Effector memory CD8-positive, alpha-beta T cell (primary cell): Measurements from ENCODE around the gene RREB1.

Experiments
- ATAC-seq: fragments of 150-1000 bp; cut with Tn5 transposase; replicated peaks from 2 replicates; pipeline ENCODE4 v1.10.0; 2021; ENCODE audit warnings: mild to moderate bottlenecking, moderate library complexity
- DNase-seq, 3 experiments: peaks; one replicate each; pipeline ENCODE4 v3.0.0; 2021
- H3K27ac Mint-ChIP-seq, 2 donors: one replicate each; pipeline ENCODE4 v1.8.0; 2022; ENCODE audit warnings: mild to moderate bottlenecking in 2 of 2, mixed read lengths in 2 of 2, moderate library complexity in 2 of 2
- H3K27me3 Mint-ChIP-seq, 2 donors: one replicate each; pipeline ENCODE4 v1.8.0; 2022; ENCODE audit warnings: mixed read lengths in 2 of 2
- H3K36me3 Mint-ChIP-seq: one replicate; pipeline ENCODE4 v1.8.0; 2022; ENCODE audit warnings: mild to moderate bottlenecking, moderate library complexity, mixed read lengths; ENCODE audit not compliant: insufficient read depth
- H3K4me1 Mint-ChIP-seq, 2 donors: one replicate each; pipeline ENCODE4 v1.8.0; 2022; ENCODE audit warnings: low read depth in 2 of 2, mixed read lengths in 2 of 2
- H3K4me3 Mint-ChIP-seq, 2 donors: one replicate each; pipeline ENCODE4 v1.8.0; 2022; ENCODE audit warnings: mild to moderate bottlenecking in 2 of 2, mixed read lengths in 2 of 2, moderate library complexity in 2 of 2
- H3K9me3 Mint-ChIP-seq, 2 donors: one replicate each; pipeline ENCODE4 v1.8.0; 2022; ENCODE audit warnings: mixed read lengths in 2 of 2

Gene RREB1

DNA sequence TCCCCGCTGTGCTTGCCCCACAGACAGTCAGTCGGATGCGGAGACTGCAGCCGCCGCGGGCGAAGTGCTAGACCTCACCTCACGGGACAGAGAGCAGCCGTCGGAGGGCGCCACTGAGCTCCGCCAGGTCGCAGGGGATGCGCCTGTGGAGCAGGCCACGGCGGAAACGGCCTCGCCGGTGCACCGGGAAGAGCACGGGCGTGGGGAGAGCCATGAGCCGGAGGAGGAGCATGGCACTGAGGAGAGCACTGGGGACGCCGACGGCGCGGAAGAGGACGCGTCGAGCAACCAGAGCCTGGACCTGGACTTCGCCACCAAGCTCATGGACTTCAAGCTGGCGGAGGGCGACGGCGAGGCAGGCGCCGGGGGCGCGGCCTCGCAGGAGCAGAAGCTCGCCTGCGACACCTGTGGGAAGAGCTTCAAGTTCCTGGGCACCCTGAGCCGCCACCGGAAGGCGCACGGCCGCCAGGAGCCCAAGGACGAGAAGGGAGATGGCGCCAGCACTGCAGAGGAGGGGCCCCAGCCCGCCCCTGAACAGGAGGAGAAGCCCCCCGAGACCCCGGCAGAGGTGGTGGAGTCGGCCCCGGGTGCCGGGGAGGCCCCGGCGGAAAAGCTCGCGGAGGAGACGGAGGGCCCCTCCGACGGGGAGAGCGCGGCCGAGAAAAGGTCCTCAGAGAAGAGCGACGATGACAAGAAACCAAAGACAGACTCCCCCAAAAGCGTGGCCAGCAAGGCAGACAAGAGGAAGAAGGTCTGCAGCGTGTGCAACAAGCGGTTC, 138.8 kb downstream of the RREB1 start:
- Mint-ChIP-seq H3K27me3 (no peaks in the 10 kb centered on the region), H3K27ac (no peak overlapping the region), H3K4me3 (no peak overlapping the region), H3K4me1 (peaks cover 6 to 8% of the 10 kb centered on the region in 2 donors), H3K36me3 (peaks cover 41% of the 10 kb centered on the region), H3K9me3 (no peaks in the 10 kb centered on the region)
- DNase-seq (no peak), ATAC-seq (no peak)

DNA sequence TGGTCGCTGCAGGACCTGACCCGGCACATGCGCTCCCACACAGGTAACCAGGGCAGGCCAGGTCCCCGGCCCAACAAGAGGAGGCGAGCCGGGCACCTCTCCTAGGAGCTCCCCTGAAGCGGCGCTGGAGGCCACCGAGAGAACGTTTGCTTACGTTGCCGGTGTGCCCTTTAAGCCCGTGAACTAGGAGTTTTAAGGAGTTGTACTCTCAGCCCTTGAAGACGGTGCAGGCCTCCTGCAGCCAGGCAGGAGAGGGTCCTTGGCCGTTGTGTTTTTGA, 139.4 kb downstream of the RREB1 start:
- Mint-ChIP-seq H3K27ac (no peak overlapping the region), H3K4me3 (no peak overlapping the region), H3K36me3 (peaks cover 46% of the 10 kb centered on the region), H3K9me3 (no peaks in the 10 kb centered on the region), H3K27me3 (no peaks in the 10 kb centered on the region), H3K4me1 (peaks cover 6 to 8% of the 10 kb centered on the region in 2 donors)
- no peak for DNase-seq
- ATAC-seq: no peak

GRCh38 chr6:7247828-7248227, 140.1 kb downstream of the RREB1 start:
- ATAC-seq (no peak), DNase-seq (no peak)
- H3K4me3 Mint-ChIP-seq: no peak overlapping the region
- no peaks in the 10 kb centered on the region for H3K27me3 Mint-ChIP-seq
- peaks cover 50% of the 10 kb centered on the region for H3K36me3 Mint-ChIP-seq
- no peak overlapping the region for H3K27ac Mint-ChIP-seq
- no peaks in the 10 kb centered on the region for H3K9me3 Mint-ChIP-seq
- H3K4me1 Mint-ChIP-seq: peaks cover 6 to 8% of the 10 kb centered on the region in 2 donors

DNA sequence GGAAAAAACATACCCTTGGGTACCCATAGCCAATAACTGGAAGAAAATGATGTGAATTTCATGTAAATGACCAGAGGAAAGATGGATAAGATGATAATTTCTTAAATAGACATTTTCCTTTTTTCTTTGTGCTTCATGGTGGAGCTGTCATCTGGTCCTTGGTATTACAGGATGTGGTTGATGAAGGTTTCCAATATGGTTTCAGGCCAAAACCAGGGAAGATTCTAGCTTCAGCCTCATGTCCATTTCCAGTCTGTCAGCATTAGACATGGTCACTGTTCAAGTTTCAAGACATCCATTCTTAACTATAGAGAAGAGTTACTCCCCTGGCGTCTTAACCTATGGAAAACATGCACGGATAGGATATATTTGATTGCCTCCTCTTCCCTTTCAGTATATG, 141.6 kb downstream of the RREB1 start:
- Mint-ChIP-seq H3K27me3 (no peaks in the 10 kb centered on the region), H3K9me3 (no peaks in the 10 kb centered on the region), H3K4me1 (peaks cover 0 to 2% of the 10 kb centered on the region in 2 donors), H3K4me3 (no peak overlapping the region), H3K36me3 (peaks cover 41% of the 10 kb centered on the region), H3K27ac (no peak overlapping the region)
- no peak for DNase-seq
- no peak for ATAC-seq

- H3K27ac Mint-ChIP-seq: no peak overlapping the region
- H3K4me3 Mint-ChIP-seq: no peak overlapping the region
- no peaks in the 10 kb centered on the region for H3K27me3 Mint-ChIP-seq
- peaks cover 0 to 2% of the 10 kb centered on the region in 2 donors for H3K4me1 Mint-ChIP-seq
- DNase-seq: no peak
- peaks cover 41% of the 10 kb centered on the region for H3K36me3 Mint-ChIP-seq
- no peak for ATAC-seq
- H3K9me3 Mint-ChIP-seq: no peaks in the 10 kb centered on the region
These were observed 142.3 kb downstream of the RREB1 start for GRCh38 chr6:7249946-7250643.

GRCh38 chr6:7250812-7251211, 143.1 kb downstream of the RREB1 start:
- H3K27me3 Mint-ChIP-seq: no peaks in the 10 kb centered on the region
- no peaks in the 10 kb centered on the region for H3K9me3 Mint-ChIP-seq
- H3K4me3 Mint-ChIP-seq: no peak overlapping the region
- H3K4me1 Mint-ChIP-seq: peaks cover 0 to 2% of the 10 kb centered on the region in 2 donors
- H3K27ac Mint-ChIP-seq: no peak overlapping the region
- H3K36me3 Mint-ChIP-seq: peaks cover 41% of the 10 kb centered on the region
- DNase-seq: no peak
- no peak for ATAC-seq

DNA sequence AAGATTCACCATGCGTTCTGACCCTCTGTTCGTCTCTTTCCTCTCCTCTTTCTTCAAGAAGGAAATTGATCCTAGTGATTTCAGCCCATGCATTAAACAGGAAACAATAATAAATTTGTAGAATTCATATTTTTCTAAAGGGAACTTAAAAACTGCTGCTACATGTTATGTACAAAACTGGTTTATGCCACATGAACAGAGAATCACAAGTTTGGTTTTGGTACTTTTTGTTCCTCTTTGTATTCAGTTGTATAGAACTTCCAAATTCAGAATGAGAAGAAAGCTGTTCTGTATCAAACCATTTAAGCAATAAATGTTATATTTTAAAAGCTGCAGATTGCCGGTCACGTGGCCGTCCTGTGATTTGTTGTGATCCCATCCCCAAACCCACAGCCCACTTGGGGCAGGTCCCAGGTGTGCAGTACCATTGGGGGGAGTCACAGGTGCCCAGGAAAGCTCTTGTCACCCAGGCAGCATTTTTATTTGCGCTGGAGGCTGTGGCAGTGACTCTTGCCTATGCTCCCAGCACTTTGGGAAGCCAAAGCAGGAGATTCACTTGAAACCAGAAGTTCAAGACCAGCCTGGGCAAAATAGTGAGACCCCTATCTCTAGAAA, 144.0 kb downstream of the RREB1 start:
- no peak for ATAC-seq
- no peaks in the 10 kb centered on the region for H3K27me3 Mint-ChIP-seq
- H3K4me1 Mint-ChIP-seq: peaks cover 0 to 2% of the 10 kb centered on the region in 2 donors
- no peak for DNase-seq
- no peak overlapping the region for H3K27ac Mint-ChIP-seq
- no peaks in the 10 kb centered on the region for H3K9me3 Mint-ChIP-seq
- H3K36me3 Mint-ChIP-seq: peaks cover 41% of the 10 kb centered on the region
- no peak overlapping the region for H3K4me3 Mint-ChIP-seq

GRCh38 chr6:7252390-7252789, 144.6 kb downstream of the RREB1 start:
- DNase-seq (no peak), ATAC-seq (no peak)
- Mint-ChIP-seq H3K4me1 (peaks cover 0 to 2% of the 10 kb centered on the region in 2 donors), H3K27me3 (no peaks in the 10 kb centered on the region), H3K9me3 (no peaks in the 10 kb centered on the region), H3K4me3 (no peak overlapping the region), H3K36me3 (peaks cover 41% of the 10 kb centered on the region), H3K27ac (no peak overlapping the region)

DNA sequence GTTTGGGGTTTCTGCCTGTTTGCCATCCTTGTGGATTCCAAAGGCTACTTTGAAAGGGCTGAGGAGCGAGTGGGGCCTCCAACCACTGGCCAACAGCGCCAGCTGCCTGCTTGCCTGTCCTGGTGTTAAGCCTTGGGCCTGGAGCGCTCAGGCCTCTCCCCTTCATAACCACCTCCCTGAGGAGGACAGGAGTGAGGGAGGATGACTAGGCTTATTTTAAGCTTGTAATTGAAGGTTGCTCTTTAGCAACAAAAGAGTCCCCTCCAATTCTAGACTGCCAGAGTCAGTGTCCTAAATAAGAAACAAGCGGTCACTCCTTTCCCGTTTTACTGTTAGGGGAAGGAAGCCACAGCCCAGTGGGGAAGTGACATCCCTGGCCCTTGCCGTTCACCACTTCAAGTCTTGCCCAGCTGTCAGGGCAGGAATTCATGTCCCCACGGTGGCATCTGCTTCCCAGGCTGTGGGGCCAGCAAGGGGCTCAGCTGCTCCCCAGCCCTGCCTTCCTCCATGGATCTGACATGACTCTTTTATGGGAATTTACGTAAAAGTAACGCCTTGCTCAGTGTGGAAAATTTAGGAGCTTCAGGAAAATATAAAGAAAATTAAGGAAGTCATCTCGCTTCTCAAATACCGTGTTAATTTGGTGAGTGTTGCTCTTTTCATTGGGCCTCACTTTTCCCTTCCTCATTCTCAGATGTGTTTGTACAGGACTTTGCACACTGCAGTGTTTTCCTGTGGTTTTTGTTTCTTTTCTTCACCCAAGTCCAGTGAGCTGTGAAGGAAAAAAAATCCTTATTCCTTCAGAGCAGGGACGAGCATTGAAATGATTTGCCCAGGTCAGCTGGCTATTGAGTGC, 147.4 kb downstream of the RREB1 start:
- Mint-ChIP-seq H3K27ac (no peak overlapping the region), H3K4me3 (no peak overlapping the region), H3K9me3 (no peaks in the 10 kb centered on the region), H3K36me3 (peaks cover 20% of the 10 kb centered on the region), H3K4me1 (peaks cover 0 to under 1% of the 10 kb centered on the region in 2 donors), H3K27me3 (peaks cover 13 to 17% of the 10 kb centered on the region in 2 donors)
- DNase-seq: no peak
- no peak for ATAC-seq

DNA sequence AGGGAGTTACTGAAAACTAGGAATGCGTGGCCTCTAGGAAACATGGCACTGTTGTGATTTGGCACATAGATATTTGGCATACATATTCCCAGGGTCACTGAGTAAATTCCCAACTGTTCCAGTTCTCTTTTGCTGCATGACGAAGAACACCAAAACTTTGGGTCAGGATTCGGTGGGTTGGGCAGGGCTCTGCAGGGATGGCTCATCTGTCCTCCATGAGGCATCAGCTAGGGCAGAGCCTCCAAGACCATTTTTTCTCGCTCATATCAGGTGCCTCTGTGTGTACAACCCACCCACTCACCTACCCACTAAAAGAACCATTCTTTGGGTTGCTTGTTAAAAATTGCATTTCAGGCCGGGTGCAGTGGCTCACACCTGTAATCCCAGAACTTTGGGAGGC, 148.2 kb downstream of the RREB1 start:
- Mint-ChIP-seq H3K4me3 (no peak overlapping the region), H3K27me3 (peaks cover 20 to 24% of the 10 kb centered on the region in 2 donors), H3K4me1 (peaks cover 6 to 7% of the 10 kb centered on the region in 2 donors), H3K36me3 (peaks cover 15% of the 10 kb centered on the region), H3K9me3 (no peaks in the 10 kb centered on the region), H3K27ac (no peak overlapping the region)
- ATAC-seq (no peak), DNase-seq (no peak)

DNA sequence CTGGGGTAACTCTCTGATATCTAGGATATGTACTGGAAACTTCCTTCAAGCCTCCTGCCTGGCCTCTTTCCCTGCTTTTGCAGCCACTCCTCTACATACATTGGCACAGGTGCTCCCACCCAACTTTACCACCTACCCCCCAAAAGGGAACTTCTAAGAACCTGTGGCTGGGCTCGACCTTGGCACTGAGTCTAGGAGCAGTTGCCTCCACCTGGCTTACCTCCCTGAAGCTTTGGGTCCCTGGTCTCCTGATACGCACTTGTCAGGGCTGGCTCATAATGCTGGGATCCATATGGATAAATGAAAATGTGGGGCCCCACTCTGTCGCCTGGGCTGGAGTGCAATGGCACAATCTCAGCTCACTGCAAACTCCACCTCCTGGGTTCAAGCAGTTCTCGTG, 149.0 kb downstream of the RREB1 start:
- H3K4me3 Mint-ChIP-seq: no peak overlapping the region
- H3K27ac Mint-ChIP-seq: no peak overlapping the region
- H3K9me3 Mint-ChIP-seq: no peaks in the 10 kb centered on the region
- H3K36me3 Mint-ChIP-seq: peaks cover 8% of the 10 kb centered on the region
- DNase-seq (no peak), ATAC-seq (no peak)
- peaks cover 10 to 12% of the 10 kb centered on the region in 2 donors for H3K4me1 Mint-ChIP-seq
- H3K27me3 Mint-ChIP-seq: peaks cover 28 to 33% of the 10 kb centered on the region in 2 donors

- peaks cover 2% of the 10 kb centered on the region for H3K36me3 Mint-ChIP-seq
- peaks cover 12 to 15% of the 10 kb centered on the region in 2 donors for H3K4me1 Mint-ChIP-seq
- no peak for ATAC-seq
- H3K27me3 Mint-ChIP-seq: peaks cover 36 to 42% of the 10 kb centered on the region in 2 donors
- DNase-seq: no peak
- H3K9me3 Mint-ChIP-seq: no peaks in the 10 kb centered on the region
- no peak overlapping the region for H3K4me3 Mint-ChIP-seq
- H3K27ac Mint-ChIP-seq: no peak overlapping the region
These were observed 149.9 kb downstream of the RREB1 start for GRCh38 chr6:7257521-7258230.
